Breast epithelium (tissue), 4 donors: ENCODE measurements around the gene PDHA1. TPM values are rescaled to one million over a fixed set of nuclear protein-coding genes. Genes with fewer than 3 reads are reported as not detected.

Experiments used
- DNase-seq, 2 donors: peaks; one replicate each; pipeline ENCODE4 v3.0.0-alpha.2; 2019; ENCODE audit warnings: low spot score in 2 of 2
- H3K27ac ChIP-seq, 2 donors: fragments of 200-600 bp; sonication (generic) in 1 of 2; one replicate each; pipeline ENCODE4 v1.5.1; 2016 to 2019; ENCODE audit warnings: mild to moderate bottlenecking in 1 of 2
- H3K27me3 ChIP-seq, 2 donors: fragments of 200-600 bp; sonication (generic) in 1 of 2; one replicate each; pipeline versions ENCODE4 v1.5.1 to v1.6.0; 2017 to 2019; ENCODE audit warnings: control low read depth in 1 of 2, mild to moderate bottlenecking in 1 of 2
- H3K36me3 ChIP-seq: fragments of 200-600 bp; one replicate; pipeline ENCODE4 v1.5.1; 2019
- H3K4me1 ChIP-seq, 2 donors: fragments of 200-600 bp; sonication (generic); one replicate each; pipeline ENCODE4 v1.5.1; 2016 to 2019; ENCODE audit warnings: control low read depth in 1 of 2
- H3K4me3 ChIP-seq, 3 donors: fragments of 200-600 bp; sonication (generic); 1 replicate in 2 of 3; 2 replicates in 1 of 3; pipeline ENCODE4 v1.5.1; 2016 to 2019; ENCODE audit warnings: mild to moderate bottlenecking in 3 of 3, moderate library complexity in 2 of 3
- H3K9me3 ChIP-seq, 2 donors: fragments of 200-600 bp; sonication (generic) in 1 of 2; one replicate each; pipeline ENCODE4 v1.5.1; 2016 to 2019; ENCODE audit warnings: control low read depth in 1 of 2
- CTCF ChIP-seq, 3 donors: fragments of 450-650 bp; IDR thresholded peaks; one replicate each; pipeline ENCODE4 v1.5.1; 2016 to 2017; ENCODE audit warnings: antibody characterized with exemption in 3 of 3, mild to moderate bottlenecking in 3 of 3, moderate library complexity in 3 of 3
- POLR2A ChIP-seq: fragments of 450-650 bp; IDR thresholded peaks from one replicate; pipeline ENCODE4 v1.6.1; 2016; ENCODE audit warnings: antibody characterized with exemption, mild to moderate bottlenecking, moderate library complexity
- POLR2AphosphoS5 ChIP-seq, 3 donors: sonication (generic); formaldehyde crosslinking; IDR thresholded peaks; one replicate each; pipeline ENCODE4 v1.6.1; 2017; ENCODE audit warnings: antibody characterized with exemption in 3 of 3
- intact Hi-C: fragments of 100-400 bp; cut with DNase I; formaldehyde crosslinking; loops from one replicate; pipeline ENCODE4 v1.15.1; 2023; ENCODE audit warnings: low total_unique reads
- total RNA-seq, 3 donors: library from RNA; depleted of rRNA; stranded (reverse); fragments of >200 nt; gene quantifications; one replicate each; pipeline ENCODE4 v1.1.0, GENCODE V29; 2016

Gene PDHA1
- total RNA-seq = 10 to 100 TPM; 54.7 to 58.4 (median 55.7) TPM

DNA sequence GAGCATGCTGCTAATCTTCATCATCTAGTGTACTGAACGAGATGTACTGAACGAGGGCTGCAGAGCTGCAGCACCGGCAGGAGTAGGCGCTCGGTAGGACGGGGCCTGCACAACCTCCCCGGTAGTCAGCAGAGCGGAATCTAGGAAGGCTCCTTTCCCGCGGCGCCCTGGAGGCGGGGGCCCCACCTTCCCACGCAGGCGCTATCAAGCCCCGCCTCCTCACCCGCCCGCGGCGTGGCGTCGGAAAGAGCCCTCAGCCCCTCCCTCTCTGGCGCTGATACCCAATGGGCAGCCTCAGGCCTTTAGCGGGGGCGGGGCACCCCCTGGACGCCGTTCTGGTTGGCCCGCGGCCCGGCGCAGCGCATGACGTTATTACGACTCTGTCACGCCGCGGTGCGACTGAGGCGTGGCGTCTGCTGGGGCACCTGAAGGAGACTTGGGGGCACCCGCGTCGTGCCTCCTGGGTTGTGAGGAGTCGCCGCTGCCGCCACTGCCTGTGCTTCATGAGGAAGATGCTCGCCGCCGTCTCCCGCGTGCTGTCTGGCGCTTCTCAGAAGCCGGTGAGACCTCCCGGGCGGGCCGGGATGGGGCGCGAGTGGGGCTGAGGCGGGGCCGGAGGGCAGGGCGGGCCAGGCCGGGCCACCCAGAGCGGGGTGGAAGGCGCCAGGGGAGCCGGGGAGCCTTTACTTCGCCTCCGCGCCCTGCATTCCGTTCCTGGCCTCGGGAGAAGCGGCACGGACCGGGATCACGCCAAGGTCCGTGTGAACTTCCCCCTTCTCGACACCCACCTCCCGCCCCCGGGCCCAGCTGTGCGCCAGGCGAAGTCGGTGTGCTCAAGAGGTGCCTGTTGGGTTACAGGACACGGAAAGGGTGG, at the start of gene PDHA1:
Gene PDHA1 (plus strand): TSS at position 393 of the 874 bp plus-strand sequence. CDS start 111 bp downstream, at position 504.
- Histone ChIP-seq H3K27ac (peak within 1 kb of the TSS; percentile 91 to 97), H3K4me3 (peak within 1 kb of the TSS; percentile 67 to 82 (median 67)), H3K9me3 (no peaks in the 10 kb centered on the region), H3K36me3 (no peaks in the 10 kb centered on the region), H3K27me3 (peaks cover 0 to 4% of the 10 kb centered on the region in 2 donors), H3K4me1 (no peaks in the 10 kb centered on the region)
- intact Hi-C loops = loop anchor here (1.0 to 5.0 kb wide), 2 partner anchors 28 to 1796 kb away; no protein-coding TSS in a partner anchor
- peak; percentile 84 to 86 for DNase-seq
- TF ChIP-seq POLR2A = peak; percentile 22
- TF ChIP-seq CTCF (IDR thresholded peaks at IDR 0.05) = no peak
- peak; percentile 46 to 85 (median 69) for TF ChIP-seq POLR2AphosphoS5 (IDR thresholded peaks at IDR 0.05)

- intact Hi-C loops = no loop called here
- Histone ChIP-seq H3K27me3 (peaks cover 0 to 6% of the 10 kb centered on the region in 2 donors), H3K4me3 (no peak overlapping the region), H3K36me3 (no peaks in the 10 kb centered on the region), H3K9me3 (no peaks in the 10 kb centered on the region), H3K27ac (no peak overlapping the region), H3K4me1 (no peaks in the 10 kb centered on the region)
- no peak for TF ChIP-seq POLR2A
- TF ChIP-seq CTCF (IDR thresholded peaks at IDR 0.05) = no peak
- no peak for TF ChIP-seq POLR2AphosphoS5 (IDR thresholded peaks at IDR 0.05)
- no peak for DNase-seq
Measured at GRCh38 chrX:19303256-19303880, 40.4 kb upstream of the PDHA1 start.

DNA sequence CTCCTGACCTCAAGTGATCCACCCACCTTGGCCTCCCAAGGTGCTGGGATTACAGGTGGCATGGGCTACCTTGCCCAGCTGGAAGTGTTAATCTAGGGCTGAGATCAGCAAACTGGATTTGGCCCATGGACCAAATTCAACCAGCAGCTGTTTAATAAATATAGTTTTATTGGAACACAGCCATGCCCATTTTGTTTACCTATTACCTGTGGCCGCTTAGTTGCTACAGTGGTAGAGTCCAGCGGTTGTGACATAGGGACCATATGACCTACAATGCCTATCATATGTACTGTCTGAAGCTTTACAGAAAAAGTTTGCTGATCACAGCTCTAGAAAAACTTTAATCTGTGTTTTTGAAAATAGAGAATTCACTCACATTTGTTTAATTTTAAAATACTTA, 17.2 kb upstream of the PDHA1 start:
- TF ChIP-seq CTCF (IDR thresholded peaks at IDR 0.05) = no peak
- no peak for TF ChIP-seq POLR2A

GRCh38 chrX:19331831-19332230, 11.9 kb upstream of the PDHA1 start:
- no peak for TF ChIP-seq CTCF (IDR thresholded peaks at IDR 0.05)
- no peak for TF ChIP-seq POLR2AphosphoS5 (IDR thresholded peaks at IDR 0.05)
- TF ChIP-seq POLR2A = no peak
- Histone ChIP-seq H3K27ac (no peak overlapping the region), H3K36me3 (no peaks in the 10 kb centered on the region), H3K4me1 (no peaks in the 10 kb centered on the region), H3K9me3 (peaks cover 8 to 11% of the 10 kb centered on the region in 2 donors), H3K4me3 (no peak overlapping the region), H3K27me3 (no peaks in the 10 kb centered on the region)
- intact Hi-C loops = no loop called here
- DNase-seq = no peak

More for the DNA sequence above, 17.2 kb upstream of the PDHA1 start:
- Histone ChIP-seq H3K4me1 (no peaks in the 10 kb centered on the region), H3K9me3 (peaks cover 0 to 13% of the 10 kb centered on the region in 2 donors), H3K4me3 (no peak overlapping the region), H3K36me3 (no peaks in the 10 kb centered on the region), H3K27ac (no peak overlapping the region), H3K27me3 (peaks cover 0 to 9% of the 10 kb centered on the region in 2 donors)
- intact Hi-C loops = no loop called here
- no peak for DNase-seq

GRCh38 chrX:19332983-19333382, 10.7 kb upstream of the PDHA1 start:
- peaks cover 8 to 11% of the 10 kb centered on the region in 2 donors for H3K9me3 ChIP-seq
- TF ChIP-seq POLR2A (no peak), POLR2AphosphoS5 (IDR thresholded peaks at IDR 0.05) (no peak), CTCF (IDR thresholded peaks at IDR 0.05) (no peak)
- intact Hi-C loops = no loop called here
- no peaks in the 10 kb centered on the region for H3K27me3 ChIP-seq
- no peaks in the 10 kb centered on the region for H3K4me1 ChIP-seq
- no peak overlapping the region for H3K4me3 ChIP-seq
- H3K36me3 ChIP-seq = no peaks in the 10 kb centered on the region
- DNase-seq = no peak
- H3K27ac ChIP-seq = no peak overlapping the region
